CD4-positive, alpha-beta T cell treated with Interleukin-4 for 4 hours (primary cell): ENCODE data around the gene PIK3R6.
"Not testable (repeated sequence)": the region's sequence is repeated elsewhere in the genome, so short reads cannot be mapped to it uniquely, and the experiment has no call there.

Experiments
- DNase-seq: peaks from one replicate; pipeline ENCODE4 v3.0.0-alpha.2; 2020

The PIK3R6 gene

GRCh38 chr17:8894202-8894671 lies 26.8 kb upstream of the PIK3R6 start:
- no peak for DNase-seq

- DNase-seq, result no peak
Measured at GRCh38 chr17:8893621-8894201, 26.2 kb upstream of the PIK3R6 start.

- no peak for DNase-seq
Measured at GRCh38 chr17:8893059-8893458, 25.6 kb upstream of the PIK3R6 start.

- no peak for DNase-seq
Measured at GRCh38 chr17:8892338-8892690, 24.8 kb upstream of the PIK3R6 start.

GRCh38 chr17:8890671-8891070 lies 23.2 kb upstream of the PIK3R6 start:
- no peak for DNase-seq

GRCh38 chr17:8889458-8890210 lies 22.2 kb upstream of the PIK3R6 start:
- no peak for DNase-seq

GRCh38 chr17:8888704-8889302 lies 21.3 kb upstream of the PIK3R6 start:
- DNase-seq, result no peak

- no peak for DNase-seq
Measured at GRCh38 chr17:8887834-8888703, 20.6 kb upstream of the PIK3R6 start.

- DNase-seq, result no peak
Measured at GRCh38 chr17:8887301-8887700, 19.8 kb upstream of the PIK3R6 start.

GRCh38 chr17:8885967-8886684 lies 18.7 kb upstream of the PIK3R6 start:
- no peak for DNase-seq

- DNase-seq, result not testable (repeated sequence)
Measured at GRCh38 chr17:8885163-8885966, 17.9 kb upstream of the PIK3R6 start.

- no peak for DNase-seq
Measured at GRCh38 chr17:8884336-8884990, 17.0 kb upstream of the PIK3R6 start.

- DNase-seq, result no peak
Measured at GRCh38 chr17:8883353-8883752, 15.9 kb upstream of the PIK3R6 start.

- no peak for DNase-seq
Measured at GRCh38 chr17:8881606-8882005, 14.1 kb upstream of the PIK3R6 start.

- DNase-seq, result no peak
Measured at GRCh38 chr17:8880466-8880865, 13.0 kb upstream of the PIK3R6 start.

- no peak for DNase-seq
Measured at GRCh38 chr17:8879410-8879809, 11.9 kb upstream of the PIK3R6 start.

GRCh38 chr17:8877984-8878383 lies 10.5 kb upstream of the PIK3R6 start:
- no peak for DNase-seq

- DNase-seq, result no peak
Measured at GRCh38 chr17:8875957-8876356, 8.5 kb upstream of the PIK3R6 start.

GRCh38 chr17:8875436-8875835 lies 8.0 kb upstream of the PIK3R6 start:
- no peak for DNase-seq

GRCh38 chr17:8873801-8874715 lies 6.6 kb upstream of the PIK3R6 start:
- DNase-seq, result no peak
